H9 (cell line): ENCODE results near the gene TRIM44. TPM values are rescaled to one million over a fixed set of nuclear protein-coding genes. Genes with fewer than 3 reads are reported as not detected.

ENCODE experiments used
- DNase-seq: peaks from one replicate; pipeline ENCODE4 v3.0.0-alpha.2; 2017
- H2AFZ ChIP-seq: one replicate; pipeline ENCODE4 v1.6.1; 2013; ENCODE audit warnings: mild to moderate bottlenecking, low read length, control low read depth, moderate library complexity
- H2AK5ac ChIP-seq: 2 replicates; pipeline ENCODE4 v1.6.1; 2013; ENCODE audit warnings: low read length, control low read depth, mixed read lengths; ENCODE audit not compliant: insufficient read length
- H2BK120ac ChIP-seq: one replicate; pipeline ENCODE4 v1.6.1; 2013; ENCODE audit warnings: low read depth, mild to moderate bottlenecking, low read length, control low read depth, inconsistent platforms; ENCODE audit not compliant: poor library complexity, severe bottlenecking
- H2BK12ac ChIP-seq: 2 replicates; pipeline ENCODE4 v1.6.1; 2013; ENCODE audit warnings: low read length, control low read depth, mixed read lengths, low read depth; ENCODE audit not compliant: insufficient read length
- H2BK15ac ChIP-seq: 2 replicates; pipeline ENCODE4 v1.6.1; 2013; ENCODE audit warnings: low read depth, low read length, control low read depth
- H2BK20ac ChIP-seq: one replicate; pipeline ENCODE4 v1.6.1; 2013; ENCODE audit warnings: low read depth, mild to moderate bottlenecking, low read length, control low read depth, inconsistent platforms; ENCODE audit not compliant: poor library complexity, severe bottlenecking
- H2BK5ac ChIP-seq: 2 replicates; pipeline ENCODE4 v1.6.1; 2013; ENCODE audit warnings: low read length, control low read depth, mixed read lengths; ENCODE audit not compliant: insufficient read length
- H3K14ac ChIP-seq: 2 replicates; pipeline ENCODE4 v1.6.1; 2013; ENCODE audit warnings: low read length, control low read depth; ENCODE audit not compliant: insufficient read depth
- H3K18ac ChIP-seq: 2 replicates; pipeline ENCODE4 v1.6.1; 2013; ENCODE audit warnings: low read depth, mild to moderate bottlenecking, mixed read lengths, low read length, control low read depth; ENCODE audit not compliant: insufficient read length
- H3K23ac ChIP-seq: 2 replicates; pipeline ENCODE4 v1.6.1; 2013; ENCODE audit warnings: low read length, control low read depth, mixed read lengths, low read depth; ENCODE audit not compliant: insufficient read length
- H3K23me2 ChIP-seq: 2 replicates; pipeline ENCODE4 v1.6.1; 2013; ENCODE audit warnings: low read depth, mild to moderate bottlenecking, mixed read lengths, low read length, control low read depth; ENCODE audit not compliant: insufficient read length, poor library complexity, severe bottlenecking
- H3K27ac ChIP-seq: 2 replicates; pipeline ENCODE4 v1.5.1; 2013; ENCODE audit warnings: low read length, control low read depth, mixed read lengths, low read depth; ENCODE audit not compliant: insufficient read length
- H3K27me3 ChIP-seq: 2 replicates; pipeline ENCODE4 v1.6.1; 2013; ENCODE audit warnings: low read length, control low read depth, inconsistent platforms; ENCODE audit not compliant: insufficient read depth
- H3K4ac ChIP-seq: 2 replicates; pipeline ENCODE4 v1.6.1; 2013; ENCODE audit warnings: low read depth, mild to moderate bottlenecking, control low read depth, inconsistent platforms, low read length, moderate library complexity
- H3K4me1 ChIP-seq: 2 replicates; pipeline ENCODE4 v1.6.1; 2013; ENCODE audit warnings: low read length, control low read depth, inconsistent platforms; ENCODE audit not compliant: insufficient read depth
- H3K4me2 ChIP-seq: 2 replicates; pipeline ENCODE4 v1.6.1; 2013; ENCODE audit warnings: low read length, control low read depth, mixed read lengths; ENCODE audit not compliant: insufficient read length, insufficient read depth
- H3K56ac ChIP-seq: 2 replicates; pipeline ENCODE4 v1.6.1; 2013; ENCODE audit warnings: low read depth, mild to moderate bottlenecking, mixed read lengths, low read length, control low read depth; ENCODE audit not compliant: insufficient read length
- H3K79me1 ChIP-seq: 2 replicates; pipeline ENCODE4 v1.6.1; 2013; ENCODE audit warnings: low read depth, mild to moderate bottlenecking, moderate library complexity, low read length, control low read depth, inconsistent platforms; ENCODE audit not compliant: insufficient read depth, poor library complexity, severe bottlenecking
- H3K79me2 ChIP-seq: 2 replicates; pipeline ENCODE4 v1.6.1; 2013; ENCODE audit warnings: low read length, control low read depth, inconsistent platforms; ENCODE audit not compliant: insufficient read depth
- H3K9ac ChIP-seq: 2 replicates; pipeline ENCODE4 v1.6.1; 2013; ENCODE audit warnings: low read length, control low read depth, mixed read lengths; ENCODE audit not compliant: insufficient read length; ENCODE audit errors: extremely low read depth
- H3K9me3 ChIP-seq: one replicate; pipeline ENCODE4 v1.6.1; 2013; ENCODE audit warnings: low read depth, low read length, inconsistent platforms; ENCODE audit not compliant: control insufficient read depth
- H3T11ph ChIP-seq: one replicate; pipeline ENCODE4 v1.6.1; 2013; ENCODE audit warnings: mild to moderate bottlenecking, low read length, control low read depth, inconsistent platforms
- H4K20me1 ChIP-seq: one replicate; pipeline ENCODE4 v1.6.1; 2013; ENCODE audit not compliant: control insufficient read depth, insufficient read length, insufficient read depth
- H4K5ac ChIP-seq: 2 replicates; pipeline ENCODE4 v1.6.1; 2013; ENCODE audit warnings: low read depth, mild to moderate bottlenecking, mixed read lengths, low read length, control low read depth; ENCODE audit not compliant: insufficient read length
- H4K8ac ChIP-seq: replicated peaks from 2 replicates; pipeline ENCODE4 v1.6.1; 2013; ENCODE audit warnings: low read length, control low read depth, mixed read lengths, low read depth; ENCODE audit not compliant: insufficient read length
- H4K91ac ChIP-seq: 2 replicates; pipeline ENCODE4 v1.6.1; 2013; ENCODE audit warnings: low read depth, mild to moderate bottlenecking, moderate library complexity, mixed read lengths, low read length, control low read depth; ENCODE audit not compliant: insufficient read length
- H3K27ac Mint-ChIP-seq, 3 experiments: 2 replicates in 2 of 3; 3 replicates in 1 of 3; pipeline ENCODE4 v1.8.0; 2020 to 2021; ENCODE audit warnings: mixed read lengths in 3 of 3, mild to moderate bottlenecking in 1 of 3, moderate library complexity in 1 of 3
- H3K27me3 Mint-ChIP-seq: 2 replicates; pipeline ENCODE4 v1.8.0; 2021; ENCODE audit warnings: low read depth, mild to moderate bottlenecking, moderate library complexity, mixed read lengths
- H3K36me3 Mint-ChIP-seq, 3 experiments: 2 replicates in 2 of 3; 3 replicates in 1 of 3; pipeline ENCODE4 v1.8.0; 2020 to 2021; ENCODE audit warnings: low read depth in 3 of 3, mixed read lengths in 3 of 3; ENCODE audit not compliant: insufficient read depth in 1 of 3
- H3K4me1 Mint-ChIP-seq, 2 experiments: 2 replicates each; pipeline ENCODE4 v1.8.0; 2020; ENCODE audit warnings: mixed read lengths in 2 of 2
- H3K4me3 Mint-ChIP-seq, 2 experiments: 2 replicates in 1 of 2; 3 replicates in 1 of 2; pipeline ENCODE4 v1.8.0; 2020 to 2021; ENCODE audit warnings: mild to moderate bottlenecking in 2 of 2, mixed read lengths in 2 of 2, moderate library complexity in 1 of 2
- H3K9me3 Mint-ChIP-seq, 2 experiments: 2 replicates in 1 of 2; 3 replicates in 1 of 2; pipeline ENCODE4 v1.8.0; 2020; ENCODE audit warnings: mild to moderate bottlenecking in 2 of 2, mixed read lengths in 2 of 2, moderate library complexity in 1 of 2
- WGBS: extraction: QIAGEN DNeasy Blood & Tissue Kit; methylation state at CpG from one replicate; pipeline ENCODE4 v1.1.7; 2013; ENCODE audit warnings: missing lambda C conversion rate, low lambda C conversion rate, mixed read lengths; ENCODE audit not compliant: insufficient read length; ENCODE audit errors: extremely low coverage; 5-methylcytosine and 5-hydroxymethylcytosine counted together
- total RNA-seq: library from RNA; stranded (reverse); gene quantifications from 2 replicates; pipeline ENCODE4 v1.2.1, GENCODE V29; 2021
- TF ChIP-seq, protein P1 (sequence below): fragments of 200-600 bp; sonication (generic); conservative IDR thresholded peaks from 3 replicates; pipeline ENCODE4 v1.8.0; 2021; ENCODE audit warnings: antibody characterized with exemption, mild to moderate bottlenecking

Gene TRIM44
- total RNA-seq, 1 experiment from 2014 or later, result 37.7 TPM

GRCh38 chr11:35683728-35684339 lies 21.3 kb downstream of the TRIM44 start:
- Mint-ChIP-seq H3K4me1 (peaks cover 6 to 9% of the 10 kb centered on the region in 2 experiments), H3K9me3 (no peaks in the 10 kb centered on the region), H3K27me3 (no peaks in the 10 kb centered on the region), H3K4me3 (no peak overlapping the region), H3K27ac (no peak overlapping the region), H3K36me3 (peaks cover 2 to 21% (median 20%) of the 10 kb centered on the region in 3 experiments; a peak in 6 of 7 replicates)
- no peak overlapping the region for H4K5ac ChIP-seq
- no peak overlapping the region for H4K8ac ChIP-seq
- H3K9me3 ChIP-seq, result no peaks in the 10 kb centered on the region
- H2AK5ac ChIP-seq, result no peak overlapping the region
- no peak overlapping the region for H3K18ac ChIP-seq
- DNase-seq, result no peak
- no peak overlapping the region for H3K23ac ChIP-seq
- no CpG with 5 or more reads among the region's 1 CpG for WGBS
- H2AFZ ChIP-seq, result no peak overlapping the region
- H3K23me2 ChIP-seq, result no peaks in the 10 kb centered on the region
- H2BK20ac ChIP-seq, result no peak overlapping the region
- no peak overlapping the region for H3T11ph ChIP-seq
- H3K4me1 ChIP-seq, result no peaks in the 10 kb centered on the region
- no peak overlapping the region for H4K91ac ChIP-seq
- H3K79me1 ChIP-seq, result no peaks in the 10 kb centered on the region
- H3K79me2 ChIP-seq, result no peaks in the 10 kb centered on the region
- H4K20me1 ChIP-seq, result no peaks in the 10 kb centered on the region
- H3K27ac ChIP-seq, result no peak overlapping the region
- no peak overlapping the region for H2BK12ac ChIP-seq
- no peak overlapping the region for H3K4ac ChIP-seq
- no peak overlapping the region for H2BK15ac ChIP-seq
- no peaks in the 10 kb centered on the region for H3K27me3 ChIP-seq
- H3K56ac ChIP-seq, result no peak overlapping the region
- H3K14ac ChIP-seq, result no peak overlapping the region
- no peak overlapping the region for H3K4me2 ChIP-seq
- TF ChIP-seq, protein P1, sequence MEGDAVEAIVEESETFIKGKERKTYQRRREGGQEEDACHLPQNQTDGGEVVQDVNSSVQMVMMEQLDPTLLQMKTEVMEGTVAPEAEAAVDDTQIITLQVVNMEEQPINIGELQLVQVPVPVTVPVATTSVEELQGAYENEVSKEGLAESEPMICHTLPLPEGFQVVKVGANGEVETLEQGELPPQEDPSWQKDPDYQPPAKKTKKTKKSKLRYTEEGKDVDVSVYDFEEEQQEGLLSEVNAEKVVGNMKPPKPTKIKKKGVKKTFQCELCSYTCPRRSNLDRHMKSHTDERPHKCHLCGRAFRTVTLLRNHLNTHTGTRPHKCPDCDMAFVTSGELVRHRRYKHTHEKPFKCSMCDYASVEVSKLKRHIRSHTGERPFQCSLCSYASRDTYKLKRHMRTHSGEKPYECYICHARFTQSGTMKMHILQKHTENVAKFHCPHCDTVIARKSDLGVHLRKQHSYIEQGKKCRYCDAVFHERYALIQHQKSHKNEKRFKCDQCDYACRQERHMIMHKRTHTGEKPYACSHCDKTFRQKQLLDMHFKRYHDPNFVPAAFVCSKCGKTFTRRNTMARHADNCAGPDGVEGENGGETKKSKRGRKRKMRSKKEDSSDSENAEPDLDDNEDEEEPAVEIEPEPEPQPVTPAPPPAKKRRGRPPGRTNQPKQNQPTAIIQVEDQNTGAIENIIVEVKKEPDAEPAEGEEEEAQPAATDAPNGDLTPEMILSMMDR, result no peak
- H2BK5ac ChIP-seq, result no peak overlapping the region
- H2BK120ac ChIP-seq, result no peak overlapping the region
- H3K9ac ChIP-seq, result no peak overlapping the region
